GM10266 (cell line): ENCODE results near the gene ZNF467.

Experiments used
- DNase-seq: peaks from one replicate; pipeline ENCODE4 v3.0.0; 2012; ENCODE audit errors: extremely low spot score
- TF ChIP-seq, protein P1 (sequence below): IDR thresholded peaks from 2 replicates; pipeline ENCODE4 v1.5.1; 2012; ENCODE audit warnings: mild to moderate bottlenecking, low read depth; ENCODE audit not compliant: control insufficient read depth, insufficient read depth; ENCODE audit errors: missing control alignments

Gene ZNF467

DNA sequence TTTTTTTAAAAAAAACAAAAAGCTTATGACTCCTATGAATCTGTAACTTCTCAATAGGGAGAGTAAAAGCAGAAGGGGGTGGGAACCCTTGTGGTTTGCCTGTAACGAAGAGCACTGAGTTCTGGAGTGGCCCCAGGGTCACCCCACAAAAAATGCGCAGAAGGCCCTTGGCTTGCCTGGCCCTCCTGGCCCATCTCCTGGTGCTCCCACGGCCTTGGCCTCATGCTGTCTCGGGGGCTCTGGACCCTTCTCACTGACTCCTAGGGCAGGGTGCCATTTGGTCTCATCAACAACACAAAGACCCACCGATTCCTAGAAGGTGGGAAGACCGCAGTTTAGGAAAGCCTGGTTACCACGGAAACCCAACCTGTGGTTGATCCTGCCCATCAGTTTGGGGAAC, 40.8 kb downstream of the ZNF467 start:
- TF ChIP-seq, protein P1, sequence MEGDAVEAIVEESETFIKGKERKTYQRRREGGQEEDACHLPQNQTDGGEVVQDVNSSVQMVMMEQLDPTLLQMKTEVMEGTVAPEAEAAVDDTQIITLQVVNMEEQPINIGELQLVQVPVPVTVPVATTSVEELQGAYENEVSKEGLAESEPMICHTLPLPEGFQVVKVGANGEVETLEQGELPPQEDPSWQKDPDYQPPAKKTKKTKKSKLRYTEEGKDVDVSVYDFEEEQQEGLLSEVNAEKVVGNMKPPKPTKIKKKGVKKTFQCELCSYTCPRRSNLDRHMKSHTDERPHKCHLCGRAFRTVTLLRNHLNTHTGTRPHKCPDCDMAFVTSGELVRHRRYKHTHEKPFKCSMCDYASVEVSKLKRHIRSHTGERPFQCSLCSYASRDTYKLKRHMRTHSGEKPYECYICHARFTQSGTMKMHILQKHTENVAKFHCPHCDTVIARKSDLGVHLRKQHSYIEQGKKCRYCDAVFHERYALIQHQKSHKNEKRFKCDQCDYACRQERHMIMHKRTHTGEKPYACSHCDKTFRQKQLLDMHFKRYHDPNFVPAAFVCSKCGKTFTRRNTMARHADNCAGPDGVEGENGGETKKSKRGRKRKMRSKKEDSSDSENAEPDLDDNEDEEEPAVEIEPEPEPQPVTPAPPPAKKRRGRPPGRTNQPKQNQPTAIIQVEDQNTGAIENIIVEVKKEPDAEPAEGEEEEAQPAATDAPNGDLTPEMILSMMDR, result no peak
- DNase-seq, result no peak

DNA sequence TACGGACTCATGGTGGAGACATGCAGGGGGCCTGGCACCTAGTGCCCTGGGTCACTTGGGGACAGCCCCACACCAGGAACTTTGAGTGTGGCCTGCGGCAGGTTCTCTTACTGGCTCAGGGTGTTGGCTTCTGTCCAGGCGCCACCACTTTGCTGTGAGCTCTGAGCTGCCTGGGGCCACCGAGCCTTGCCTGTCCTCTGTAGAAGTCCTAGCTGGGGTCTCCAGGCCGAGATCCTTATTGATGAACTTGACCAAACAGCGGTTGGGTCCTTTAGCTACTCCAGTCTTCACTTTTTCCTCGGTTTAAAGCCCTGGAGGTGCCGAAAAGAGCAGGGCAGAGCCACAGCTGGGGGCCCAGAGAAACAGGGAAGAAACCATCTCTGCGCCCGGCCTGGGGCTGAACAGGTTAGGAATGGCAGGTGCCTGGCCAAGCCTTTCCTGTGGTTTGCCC, 41.3 kb downstream of the ZNF467 start:
- no peak for DNase-seq
- TF ChIP-seq, protein P1, result no peak

DNA sequence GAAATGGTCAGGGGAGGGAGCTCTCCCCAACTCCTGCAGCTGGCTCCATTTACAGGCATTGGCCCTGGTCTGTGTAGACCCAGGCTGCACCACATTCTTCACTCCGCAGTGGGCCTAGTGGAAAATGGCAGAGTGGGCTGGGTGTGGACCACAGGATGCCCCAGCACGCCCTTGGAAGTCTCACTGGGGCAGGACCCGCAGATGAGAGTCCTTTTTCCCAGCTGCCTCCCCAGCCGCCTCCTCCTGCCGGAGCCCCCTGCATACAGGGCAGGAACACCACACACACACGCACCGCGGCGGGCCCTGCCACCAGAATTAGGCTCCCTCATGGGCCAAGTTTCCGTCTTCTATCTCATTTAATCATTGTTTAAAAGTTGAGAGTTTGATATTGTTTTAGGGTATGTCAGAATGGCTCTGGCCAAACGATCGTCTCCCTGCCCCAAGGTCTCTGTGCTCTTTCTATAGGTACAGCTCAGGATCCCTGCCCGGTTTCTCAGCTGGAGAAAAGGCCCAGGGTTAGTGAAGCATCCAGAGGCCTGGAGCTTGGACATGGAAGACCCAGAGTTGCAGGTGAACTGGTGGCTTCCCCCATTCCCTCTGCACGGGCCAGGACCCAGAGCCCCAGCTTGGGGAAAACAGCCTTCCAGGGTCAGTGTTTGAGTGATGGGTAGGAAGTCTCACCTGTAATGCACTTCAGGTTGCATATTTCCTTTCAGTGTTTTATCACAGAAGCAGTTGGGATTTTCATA, 42.0 kb downstream of the ZNF467 start:
- DNase-seq, result no peak
- TF ChIP-seq, protein P1, result no peak

DNA sequence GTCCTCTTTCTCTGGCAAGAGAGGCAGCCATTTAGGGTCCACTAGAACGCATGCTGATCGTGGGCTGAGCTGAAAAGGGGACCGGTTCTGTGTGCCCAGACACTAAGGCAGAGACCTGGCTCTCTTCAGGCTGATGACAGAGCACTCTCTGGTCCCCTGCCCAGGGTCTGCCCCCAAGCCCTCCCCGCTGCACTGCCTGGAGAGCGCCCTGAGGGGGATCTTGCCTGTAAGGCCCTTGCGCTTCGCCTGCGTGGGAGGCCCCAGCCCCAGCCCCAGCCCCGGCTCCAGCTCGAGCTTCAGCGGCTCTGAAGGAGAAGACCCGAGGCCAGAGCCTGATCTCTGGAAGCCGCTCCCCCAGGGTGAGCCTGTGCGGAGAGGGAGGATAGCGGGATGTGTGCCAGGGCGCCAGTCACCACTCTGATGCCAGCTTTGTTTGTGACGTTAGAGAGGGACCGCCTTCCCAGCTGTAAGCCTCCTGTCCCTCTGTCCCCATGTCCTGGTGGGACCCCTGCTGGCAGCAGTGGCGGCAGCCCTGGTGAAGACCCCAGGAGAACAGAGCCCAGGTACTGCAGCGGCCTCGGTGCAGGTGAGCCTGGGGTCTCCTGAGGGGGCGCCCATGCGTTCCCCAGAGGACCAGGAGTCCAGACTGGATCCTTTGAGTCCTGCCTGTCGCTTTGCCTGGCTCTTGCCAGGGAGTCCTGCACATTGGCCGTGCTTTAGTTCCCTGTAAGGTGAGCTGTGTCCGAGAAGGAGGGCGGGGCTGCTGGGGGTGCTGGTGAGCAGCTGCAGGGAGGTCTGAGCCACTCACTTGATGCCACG, 43.2 kb downstream of the ZNF467 start:
- no peak for DNase-seq
- TF ChIP-seq, protein P1, result no peak

DNA sequence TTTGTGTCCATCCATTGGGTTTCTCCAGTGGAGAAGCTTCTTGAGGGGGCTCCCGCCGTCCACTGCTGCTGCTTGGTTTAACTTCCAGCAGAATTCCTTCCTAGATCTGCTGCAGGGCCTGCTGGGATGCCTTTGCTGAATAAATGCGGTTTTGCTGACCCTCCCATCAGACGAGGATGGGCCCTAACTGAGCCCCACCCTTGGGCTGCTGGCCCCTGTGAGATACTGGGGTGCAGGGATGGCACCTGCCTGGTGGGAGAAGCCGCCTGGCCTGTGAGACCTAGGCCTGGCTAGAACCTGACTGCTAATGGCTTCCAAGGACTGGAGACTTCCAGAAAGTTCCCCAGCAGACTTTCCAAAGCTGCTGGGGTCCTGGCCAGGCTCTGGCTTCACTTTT, 43.8 kb downstream of the ZNF467 start:
- DNase-seq, result no peak
- TF ChIP-seq, protein P1, result no peak

DNA sequence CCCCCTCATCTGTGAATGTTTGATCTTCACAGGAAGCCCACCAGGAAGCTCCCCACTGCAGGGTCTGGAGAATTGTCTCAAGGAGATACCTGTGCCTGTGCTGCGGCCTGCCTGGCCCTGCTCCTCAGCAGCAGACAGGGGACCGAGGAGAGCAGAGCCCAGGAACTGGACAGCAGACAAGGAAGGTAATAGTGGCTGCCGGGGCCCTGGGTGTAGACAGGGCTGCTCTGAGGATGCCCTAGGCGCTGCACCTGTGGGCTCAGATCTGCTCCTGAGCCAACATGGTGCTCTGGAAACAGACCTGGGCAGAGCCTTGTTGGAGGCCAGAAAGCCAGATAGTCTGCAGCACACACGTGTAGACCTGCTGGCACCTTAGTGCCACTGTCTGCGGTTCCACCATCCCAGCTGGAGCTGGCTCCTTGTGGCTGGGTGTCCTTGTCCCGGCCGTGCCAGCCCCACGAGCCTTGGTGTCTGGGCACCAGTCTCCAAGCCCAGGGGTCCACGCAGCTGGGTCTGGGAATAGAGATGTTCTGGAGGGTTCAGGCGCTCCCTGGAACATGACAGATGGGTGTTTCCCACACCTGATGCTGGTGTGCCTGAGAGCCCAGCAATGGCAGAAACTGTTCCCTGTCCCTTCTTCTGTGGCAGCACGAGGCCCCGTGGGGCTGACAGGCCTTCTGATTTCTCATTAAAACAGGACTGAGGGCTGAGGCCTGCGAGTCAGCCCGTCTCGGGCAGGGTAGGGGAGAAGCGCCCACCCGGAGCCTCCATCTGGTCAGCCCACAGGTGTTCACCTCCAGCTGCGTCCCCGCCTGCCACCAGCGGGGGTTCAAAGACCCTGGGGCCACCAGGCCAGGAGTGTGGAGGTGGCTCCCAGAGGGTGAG, 44.7 kb downstream of the ZNF467 start:
- TF ChIP-seq, protein P1, result no peak
- no peak for DNase-seq
